ENCODE measurements around the gene CLN6.

DNA sequence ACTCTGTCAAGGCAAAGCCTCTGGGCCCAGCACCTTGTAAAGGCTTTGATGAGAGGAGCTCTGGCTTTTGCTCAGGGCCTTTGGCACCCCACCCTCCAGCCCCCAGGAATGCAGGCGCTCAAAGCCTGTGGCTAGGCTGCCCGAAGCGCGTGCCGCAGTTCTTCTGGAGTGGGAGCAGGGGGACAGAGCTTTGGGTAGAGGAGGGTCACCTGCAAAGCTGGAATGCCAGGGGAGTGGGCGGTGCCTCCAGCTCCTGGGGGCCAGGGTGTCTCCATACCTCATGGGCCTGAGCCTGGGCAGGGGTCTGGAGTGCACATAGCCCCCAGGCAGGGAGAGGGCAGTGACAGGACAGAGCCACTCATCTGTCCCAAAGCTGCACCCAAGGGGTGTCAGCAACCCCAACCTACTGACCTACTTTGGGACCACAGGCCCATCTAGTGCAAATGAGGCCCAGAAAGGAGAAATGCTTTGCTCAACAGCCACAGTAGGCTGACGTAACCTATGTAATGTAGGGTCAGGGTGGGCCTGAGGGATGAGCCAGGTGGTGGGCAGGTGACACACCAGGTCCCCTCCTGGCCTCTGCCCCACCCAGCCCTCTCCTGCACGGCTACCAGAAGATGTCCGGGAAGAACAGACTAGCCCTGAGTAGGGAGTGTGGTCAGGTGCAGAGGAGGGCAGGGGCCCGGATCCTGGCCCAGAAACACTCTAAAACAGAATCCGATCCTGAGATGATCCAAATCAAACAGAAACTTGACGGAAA is 22.2 kb downstream of the CLN6 start:
- TF ChIP-seq, protein P1, sequence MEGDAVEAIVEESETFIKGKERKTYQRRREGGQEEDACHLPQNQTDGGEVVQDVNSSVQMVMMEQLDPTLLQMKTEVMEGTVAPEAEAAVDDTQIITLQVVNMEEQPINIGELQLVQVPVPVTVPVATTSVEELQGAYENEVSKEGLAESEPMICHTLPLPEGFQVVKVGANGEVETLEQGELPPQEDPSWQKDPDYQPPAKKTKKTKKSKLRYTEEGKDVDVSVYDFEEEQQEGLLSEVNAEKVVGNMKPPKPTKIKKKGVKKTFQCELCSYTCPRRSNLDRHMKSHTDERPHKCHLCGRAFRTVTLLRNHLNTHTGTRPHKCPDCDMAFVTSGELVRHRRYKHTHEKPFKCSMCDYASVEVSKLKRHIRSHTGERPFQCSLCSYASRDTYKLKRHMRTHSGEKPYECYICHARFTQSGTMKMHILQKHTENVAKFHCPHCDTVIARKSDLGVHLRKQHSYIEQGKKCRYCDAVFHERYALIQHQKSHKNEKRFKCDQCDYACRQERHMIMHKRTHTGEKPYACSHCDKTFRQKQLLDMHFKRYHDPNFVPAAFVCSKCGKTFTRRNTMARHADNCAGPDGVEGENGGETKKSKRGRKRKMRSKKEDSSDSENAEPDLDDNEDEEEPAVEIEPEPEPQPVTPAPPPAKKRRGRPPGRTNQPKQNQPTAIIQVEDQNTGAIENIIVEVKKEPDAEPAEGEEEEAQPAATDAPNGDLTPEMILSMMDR (IDR thresholded peaks at IDR 0.05), result no peak
- no peak for TF ChIP-seq POLR2AphosphoS5 (IDR thresholded peaks at IDR 0.05)

All from stomach (tissue), 4 donors.